Hematopoietic multipotent progenitor cell treated with erythropoietin and hydrocortisone succinate and interleukin-3 and kit ligand, for 6 days (in vitro differentiated cells): ENCODE data around the gene EVX2.
A peak's percentile ranks its signal among the peaks of the same experiment; 100 is the strongest.

Experiments
- DNase-seq: peaks from one replicate; pipeline ENCODE4 v3.0.0-alpha.2; 2015

EVX2 gene

DNA sequence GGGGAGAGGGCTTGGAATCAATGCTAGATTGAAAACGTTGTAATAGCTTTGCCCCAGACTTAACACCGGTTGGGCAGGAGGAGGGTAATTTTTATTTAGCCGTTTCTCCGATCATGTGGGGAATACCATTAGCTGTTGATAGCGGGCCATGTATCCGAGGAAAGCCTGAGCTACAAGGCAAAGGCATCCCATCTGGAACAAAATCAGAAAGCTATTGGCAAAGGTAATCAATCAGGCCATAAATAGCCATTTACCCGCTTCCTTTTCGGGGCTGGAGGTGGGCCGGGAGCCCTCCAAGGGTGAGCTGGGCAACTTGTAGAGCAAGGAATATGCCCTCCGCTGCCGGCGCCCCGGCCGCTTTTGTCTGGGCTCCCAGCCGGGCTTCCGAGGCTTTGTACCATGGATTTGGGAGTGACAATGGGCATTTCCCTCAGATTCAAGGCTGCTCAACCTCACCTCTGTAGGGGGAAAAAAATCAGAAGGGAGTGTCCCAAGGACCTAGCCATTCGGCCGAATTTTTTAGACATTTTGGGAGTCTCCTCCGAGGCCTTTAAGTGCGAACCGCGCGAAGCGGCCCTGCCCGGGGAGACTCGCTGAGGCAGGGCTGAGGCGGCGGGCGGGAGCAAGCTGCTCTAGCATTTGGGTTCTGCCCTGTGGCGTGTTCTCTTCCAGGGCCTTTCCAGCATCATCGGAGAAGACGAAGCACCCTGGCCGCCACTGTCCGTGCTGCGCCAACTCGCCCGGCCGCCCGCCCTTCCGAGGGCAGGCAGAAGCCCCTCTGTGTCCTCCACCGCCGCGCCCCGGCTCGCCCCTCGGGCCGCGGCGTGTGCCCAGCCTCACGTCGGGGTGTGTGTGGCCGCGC is 37.7 kb upstream of the EVX2 start:
- no peak for DNase-seq

- no peak for DNase-seq
Observed at GRCh38 chr2:176120364-176121189, 36.8 kb upstream of the EVX2 start.

GRCh38 chr2:176118601-176119339 is 35.0 kb upstream of the EVX2 start:
- DNase-seq: peak; percentile 67

DNA sequence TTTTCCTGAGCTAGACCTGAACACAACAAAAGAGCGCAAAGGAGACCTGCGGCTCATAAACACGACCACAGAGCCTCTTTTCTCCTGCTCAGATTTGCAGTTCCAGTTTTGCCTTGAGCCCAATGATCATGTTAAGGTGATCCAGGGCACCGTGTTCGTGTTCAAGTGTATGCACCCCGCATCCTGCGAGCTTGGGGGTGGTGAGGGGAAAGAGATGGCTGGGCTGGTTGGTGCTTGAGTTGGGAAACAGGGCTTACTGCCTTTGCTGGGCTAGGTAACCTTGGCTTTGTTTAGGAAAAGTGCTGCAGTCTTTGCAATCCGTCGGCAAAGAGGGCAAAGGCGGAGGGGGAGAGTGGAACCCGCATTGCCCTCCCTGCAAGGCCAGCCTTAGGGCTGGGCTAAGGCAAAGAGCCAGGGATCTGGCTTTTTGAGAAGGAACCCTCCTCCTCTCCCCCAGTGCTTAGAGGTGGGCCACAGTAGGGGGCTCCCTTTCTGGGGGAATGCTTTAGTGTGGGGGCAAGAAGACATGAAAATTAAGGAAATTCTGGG is 34.1 kb upstream of the EVX2 start:
- DNase-seq: no peak

GRCh38 chr2:176117162-176117822 is 33.5 kb upstream of the EVX2 start:
- no peak for DNase-seq

GRCh38 chr2:176115883-176116813 is 32.4 kb upstream of the EVX2 start, which contains the start of gene HOXD10:
TSS of gene HOXD10 (plus strand) at chr2:176116778. CDS start at chr2:176116834, 56 bp downstream.
- DNase-seq: no peak

GRCh38 chr2:176114930-176115625 is 31.3 kb upstream of the EVX2 start:
- DNase-seq: no peak

DNA sequence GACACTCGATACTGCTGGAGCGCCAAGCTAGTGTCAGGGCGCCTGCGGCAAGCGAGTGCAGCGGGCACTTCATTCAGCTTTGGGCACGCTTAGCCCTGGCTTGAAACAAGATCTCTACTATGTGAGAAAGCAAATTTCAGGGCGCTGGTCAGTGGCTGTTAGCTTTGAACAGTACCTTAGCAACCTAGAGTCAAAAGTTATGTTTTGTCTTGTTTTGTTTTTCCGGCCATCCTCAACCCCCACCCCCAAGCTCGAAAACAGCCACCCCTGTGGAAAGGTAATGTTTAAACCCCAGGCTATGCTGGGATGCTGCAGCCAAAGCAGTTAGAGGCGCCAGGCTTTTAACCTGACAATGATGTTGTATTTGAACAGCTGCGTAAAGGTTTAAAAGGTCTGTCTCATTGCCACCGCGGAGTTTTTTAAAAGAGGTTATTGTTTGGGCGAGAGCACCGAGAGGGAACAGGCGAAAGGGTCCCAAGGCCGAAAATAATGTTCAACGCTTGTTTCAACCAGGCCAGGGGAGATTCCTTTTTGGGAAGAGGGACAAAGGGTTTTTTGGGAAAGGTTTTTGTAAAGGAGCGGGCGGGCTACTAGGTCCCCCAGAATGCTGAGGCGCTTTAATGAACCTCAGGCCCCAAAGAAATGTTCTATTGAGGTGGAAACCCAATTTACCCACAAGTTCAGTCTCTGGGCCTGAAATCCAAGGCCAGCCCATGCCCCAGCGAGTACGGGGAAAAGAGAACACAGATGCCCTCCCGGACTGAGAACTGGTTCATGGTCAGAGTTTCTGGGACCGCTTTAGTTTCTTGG is 30.6 kb upstream of the EVX2 start:
- no peak for DNase-seq

GRCh38 chr2:176112375-176113302 is 28.9 kb upstream of the EVX2 start:
- no peak for DNase-seq

DNA sequence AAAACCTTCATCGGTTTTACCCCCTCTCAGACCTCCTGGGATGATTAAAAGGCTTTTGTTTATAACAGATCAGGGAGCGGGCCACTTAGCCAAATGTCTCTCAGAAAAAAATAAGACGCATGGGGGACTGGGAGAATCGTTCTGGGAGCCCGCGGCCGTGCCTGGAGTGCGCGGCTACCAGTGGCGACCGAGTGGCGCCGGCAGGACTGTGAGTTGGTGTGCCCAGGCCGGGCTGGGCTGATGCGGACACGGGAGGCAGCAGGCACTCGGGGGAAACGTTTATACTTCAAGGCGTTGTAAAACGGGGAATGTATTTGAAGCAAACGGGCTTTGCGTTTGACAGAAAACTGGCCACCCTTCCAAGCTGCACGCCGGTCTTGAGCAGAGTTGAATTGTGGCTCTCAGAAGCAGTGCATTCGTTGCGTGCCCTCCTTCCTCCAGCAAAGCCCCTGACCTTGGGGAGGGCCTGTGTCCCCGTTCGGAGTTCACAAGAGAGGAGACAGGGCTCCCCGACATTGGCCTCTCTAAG is 28.1 kb upstream of the EVX2 start:
- DNase-seq: no peak

- peak; percentile 73 for DNase-seq
Observed at GRCh38 chr2:176111309-176111663, 27.5 kb upstream of the EVX2 start.

DNA sequence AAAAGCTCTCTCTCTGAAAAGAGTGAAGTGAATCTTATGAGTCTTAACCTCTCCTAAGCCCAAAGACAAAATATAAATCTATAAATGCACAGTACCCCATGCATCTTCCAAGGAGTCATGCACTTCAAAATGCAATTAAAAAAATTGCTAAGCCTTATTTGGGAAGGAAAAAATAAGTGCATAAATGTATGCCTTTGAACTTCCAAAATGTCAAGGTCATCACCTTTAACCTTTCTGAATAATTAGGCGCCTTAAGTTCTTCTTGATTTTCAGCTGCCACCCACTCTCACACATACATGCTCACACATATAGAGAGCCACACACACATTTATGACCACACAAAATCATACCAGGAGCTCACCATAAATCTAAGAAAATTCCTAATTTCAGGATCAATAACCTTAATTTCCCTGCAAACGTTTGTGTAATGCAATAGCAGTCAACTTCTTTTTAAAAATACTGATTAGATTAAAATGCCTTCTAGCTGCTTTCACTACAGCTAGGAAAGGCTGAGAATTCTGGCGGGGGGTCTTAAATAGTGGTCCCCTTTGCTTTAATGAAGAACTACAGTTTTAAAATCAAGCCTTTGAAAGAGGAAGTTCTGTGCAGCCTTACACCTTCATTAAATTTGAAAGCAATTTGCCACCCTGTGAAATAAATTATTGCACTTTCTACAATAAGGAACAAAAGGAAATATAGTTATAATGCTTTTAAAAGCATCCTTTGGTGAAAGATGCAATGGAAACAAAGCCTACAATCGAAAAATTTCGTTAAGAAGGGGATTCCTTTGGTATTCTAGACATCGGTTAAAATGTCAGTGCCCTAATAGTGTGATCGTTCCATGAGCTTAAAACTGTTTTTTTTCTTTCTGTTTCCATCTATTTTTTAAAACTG is 26.9 kb upstream of the EVX2 start:
- DNase-seq: no peak

DNA sequence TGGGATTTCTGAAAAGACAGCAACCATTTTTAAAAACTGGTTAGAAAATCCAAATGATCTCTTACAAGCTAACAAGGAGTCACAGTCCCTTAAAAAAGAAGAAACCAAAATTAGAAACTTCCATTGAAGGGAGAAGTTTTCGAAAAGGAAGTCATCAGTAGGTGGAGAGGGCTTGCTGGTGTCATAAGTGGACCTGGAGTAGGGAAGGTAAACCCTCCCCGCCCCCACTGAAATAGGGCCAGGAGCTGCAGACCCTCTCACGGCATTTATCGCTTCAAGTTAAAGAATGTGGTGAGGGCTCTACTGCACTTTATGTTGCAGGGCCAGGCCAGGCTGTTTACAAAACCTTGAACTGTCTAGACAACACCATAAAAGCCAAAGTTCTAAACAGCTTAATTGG is 26.2 kb upstream of the EVX2 start:
- DNase-seq: no peak

GRCh38 chr2:176109192-176109901 is 25.6 kb upstream of the EVX2 start:
- no peak for DNase-seq

GRCh38 chr2:176107731-176108181 is 24.0 kb upstream of the EVX2 start:
- no peak for DNase-seq
